C4-2B (cell line): ENCODE measurements around the gene SPG11.
"Not testable (repeated sequence)": the region's sequence is repeated elsewhere in the genome, so short reads cannot be mapped to it uniquely, and the experiment has no call there.

Experiments
- ZFX ChIP-seq: fragments of 450-650 bp; IDR thresholded peaks from 2 replicates; pipeline ENCODE4 v1.6.1; 2017
- TF ChIP-seq, protein P1 (sequence below): fragments of 450-650 bp; conservative IDR thresholded peaks from 2 replicates; pipeline ENCODE4 v1.5.1; 2017; ENCODE audit warnings: mild to moderate bottlenecking

DNA sequence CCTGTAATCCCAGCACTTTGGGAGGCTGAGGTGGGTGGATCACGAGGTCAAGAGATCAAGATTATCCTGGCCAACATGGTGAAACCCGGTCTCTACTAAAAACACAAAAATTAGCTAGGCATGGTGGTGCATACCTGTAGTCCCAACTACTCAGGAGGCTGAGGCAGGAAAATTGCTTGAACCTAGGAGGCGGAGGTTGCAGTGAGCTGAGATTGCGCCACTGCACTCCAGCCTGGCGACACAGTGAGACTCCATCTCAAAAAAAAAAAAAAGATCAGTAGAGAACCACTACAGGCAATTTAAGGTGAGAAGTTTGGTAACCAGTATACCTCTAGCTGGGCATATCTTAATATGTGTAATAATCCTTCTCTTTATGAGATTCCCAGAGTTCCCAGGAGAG is 118.7 kb downstream of the SPG11 start:
- TF ChIP-seq, protein P1, sequence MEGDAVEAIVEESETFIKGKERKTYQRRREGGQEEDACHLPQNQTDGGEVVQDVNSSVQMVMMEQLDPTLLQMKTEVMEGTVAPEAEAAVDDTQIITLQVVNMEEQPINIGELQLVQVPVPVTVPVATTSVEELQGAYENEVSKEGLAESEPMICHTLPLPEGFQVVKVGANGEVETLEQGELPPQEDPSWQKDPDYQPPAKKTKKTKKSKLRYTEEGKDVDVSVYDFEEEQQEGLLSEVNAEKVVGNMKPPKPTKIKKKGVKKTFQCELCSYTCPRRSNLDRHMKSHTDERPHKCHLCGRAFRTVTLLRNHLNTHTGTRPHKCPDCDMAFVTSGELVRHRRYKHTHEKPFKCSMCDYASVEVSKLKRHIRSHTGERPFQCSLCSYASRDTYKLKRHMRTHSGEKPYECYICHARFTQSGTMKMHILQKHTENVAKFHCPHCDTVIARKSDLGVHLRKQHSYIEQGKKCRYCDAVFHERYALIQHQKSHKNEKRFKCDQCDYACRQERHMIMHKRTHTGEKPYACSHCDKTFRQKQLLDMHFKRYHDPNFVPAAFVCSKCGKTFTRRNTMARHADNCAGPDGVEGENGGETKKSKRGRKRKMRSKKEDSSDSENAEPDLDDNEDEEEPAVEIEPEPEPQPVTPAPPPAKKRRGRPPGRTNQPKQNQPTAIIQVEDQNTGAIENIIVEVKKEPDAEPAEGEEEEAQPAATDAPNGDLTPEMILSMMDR, result not testable (repeated sequence)
- not testable (repeated sequence) for TF ChIP-seq ZFX
